GM21737 (cell line): ENCODE data around the gene TEX19.
A peak's percentile ranks its signal among the peaks of the same experiment; 100 is the strongest.
"Not testable (repeated sequence)": the region's sequence is repeated elsewhere in the genome, so short reads cannot be mapped to it uniquely, and the experiment has no call there.

Source experiments
- ATAC-seq: cut with Tn5 transposase; IDR thresholded peaks from one replicate; pipeline ENCODE4 v1.9.1; 2021; ENCODE audit warnings: mild to moderate bottlenecking, moderate library complexity; ENCODE audit not compliant: unreplicated experiment

The TEX19 gene

GRCh38 chr17:82353484-82353883, 5.6 kb upstream of the TEX19 start:
- no peak for ATAC-seq

- ATAC-seq = no peak
These were observed 4.2 kb upstream of the TEX19 start for GRCh38 chr17:82354804-82355308.

- ATAC-seq = no peak
These were observed 3.1 kb upstream of the TEX19 start for GRCh38 chr17:82355770-82356427.

DNA sequence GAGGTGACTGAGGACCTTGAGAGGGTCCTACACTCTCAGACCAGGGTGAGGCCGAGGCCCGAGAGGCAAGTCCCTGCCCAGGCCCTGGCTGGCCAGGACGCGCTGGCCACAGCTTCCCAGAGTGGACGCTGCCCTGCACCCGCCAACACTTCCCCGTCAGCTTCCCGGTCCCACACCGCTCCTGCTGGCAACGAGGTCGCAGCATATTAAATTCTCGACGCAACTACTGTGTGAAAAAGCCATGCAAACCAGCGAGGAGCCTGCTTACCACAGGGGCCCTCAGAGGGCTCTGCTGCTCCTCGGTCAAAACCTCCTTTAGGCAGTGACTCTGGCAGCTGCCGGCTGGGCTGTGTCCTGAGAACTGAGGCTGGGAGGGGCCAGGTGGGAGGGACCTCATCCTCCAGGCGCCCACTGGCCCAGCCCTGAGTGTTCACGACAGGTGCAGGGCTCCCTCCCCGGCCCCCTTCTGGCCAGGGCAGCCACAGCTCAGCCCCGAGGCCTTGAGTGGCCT, 2.1 kb upstream of the TEX19 start:
- ATAC-seq = no peak

GRCh38 chr17:82357394-82357793, 1.7 kb upstream of the TEX19 start:
- ATAC-seq = no peak

DNA sequence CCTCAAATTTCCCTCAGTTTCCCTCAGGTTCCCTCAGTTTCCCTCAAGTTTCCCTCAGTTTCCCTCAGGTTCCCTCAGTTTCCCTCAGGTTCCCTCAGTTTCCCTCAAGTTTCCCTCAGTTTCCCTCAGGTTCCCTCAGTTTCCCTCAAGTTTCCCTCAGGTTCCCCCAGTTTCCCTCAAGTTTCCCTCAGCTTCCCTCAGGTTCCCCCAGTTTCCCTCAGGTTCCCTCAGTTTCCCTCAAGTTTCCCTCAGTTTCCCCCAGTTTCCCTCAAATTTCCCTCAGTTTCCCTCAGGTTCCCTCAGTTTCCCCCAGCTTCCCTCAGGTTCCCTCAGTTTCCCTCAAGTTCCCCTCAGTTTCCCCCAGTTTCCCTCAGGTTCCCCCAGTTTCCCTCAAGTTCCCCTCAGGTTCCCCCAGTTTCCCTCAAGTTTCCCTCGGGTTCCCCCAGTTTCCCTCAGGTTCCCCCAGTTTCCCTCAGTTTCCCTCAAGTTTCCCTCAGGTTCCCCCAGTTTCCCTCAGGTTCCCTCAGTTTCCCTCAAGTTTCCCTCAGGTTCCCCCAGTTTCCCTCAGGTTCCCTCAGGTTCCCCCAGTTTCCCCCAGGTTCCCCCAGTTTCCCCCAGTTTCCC, 516 bp downstream of the TEX19 start:
- not testable (repeated sequence) for ATAC-seq

DNA sequence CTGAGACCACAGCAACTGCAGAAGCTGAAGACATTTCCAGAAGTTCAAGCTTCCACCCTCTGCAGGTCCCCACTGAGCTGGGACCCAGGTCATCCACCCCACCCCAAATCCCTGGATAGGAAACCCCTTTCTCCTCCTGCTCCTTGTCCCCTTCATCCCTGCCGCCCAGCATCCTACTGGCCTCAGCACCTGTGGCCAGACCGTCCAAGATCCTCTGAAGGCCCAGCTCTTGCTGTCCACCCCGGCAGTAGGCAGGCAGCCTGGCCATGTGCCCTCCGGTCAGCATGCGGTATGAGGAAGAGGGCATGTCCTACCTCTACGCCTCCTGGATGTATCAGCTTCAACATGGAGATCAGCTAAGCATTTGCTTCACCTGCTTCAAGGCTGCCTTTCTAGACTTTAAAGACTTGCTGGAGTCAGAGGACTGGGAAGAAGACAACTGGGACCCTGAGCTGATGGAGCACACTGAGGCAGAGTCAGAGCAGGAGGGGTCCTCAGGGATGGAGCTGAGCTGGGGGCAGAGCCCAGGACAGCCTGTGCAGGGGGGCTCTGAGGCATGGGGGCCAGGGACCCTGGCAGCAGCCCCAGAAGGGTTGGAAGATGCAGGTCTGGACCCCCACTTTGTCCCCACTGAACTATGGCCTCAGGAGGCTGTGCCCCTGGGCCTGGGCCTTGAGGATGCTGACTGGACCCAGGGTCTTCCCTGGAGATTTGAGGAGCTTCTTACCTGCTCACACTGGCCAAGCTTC, 3.0 kb downstream of the TEX19 start:
- no peak for ATAC-seq

GRCh38 chr17:82365606-82366295, 6.7 kb downstream of the TEX19 start:
- no peak for ATAC-seq

DNA sequence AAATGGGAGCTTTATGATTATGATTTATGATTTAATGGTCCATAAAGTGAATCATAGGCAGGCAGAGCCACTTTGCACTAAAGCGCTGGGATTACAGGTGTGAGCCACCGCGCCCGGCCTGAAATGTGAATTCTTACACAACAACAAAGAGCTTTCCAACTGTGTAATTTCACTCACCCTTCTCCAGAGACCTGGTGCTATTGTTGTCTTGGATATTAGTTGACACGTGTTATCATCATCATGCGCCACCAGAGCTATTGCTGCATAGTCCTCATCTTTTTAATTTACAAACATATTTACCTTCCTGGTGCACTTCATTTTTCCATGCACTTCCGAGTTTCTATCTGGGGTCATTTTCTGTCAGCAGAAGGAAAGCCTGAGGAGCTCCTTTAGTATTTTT, 7.7 kb downstream of the TEX19 start:
- no peak for ATAC-seq

DNA sequence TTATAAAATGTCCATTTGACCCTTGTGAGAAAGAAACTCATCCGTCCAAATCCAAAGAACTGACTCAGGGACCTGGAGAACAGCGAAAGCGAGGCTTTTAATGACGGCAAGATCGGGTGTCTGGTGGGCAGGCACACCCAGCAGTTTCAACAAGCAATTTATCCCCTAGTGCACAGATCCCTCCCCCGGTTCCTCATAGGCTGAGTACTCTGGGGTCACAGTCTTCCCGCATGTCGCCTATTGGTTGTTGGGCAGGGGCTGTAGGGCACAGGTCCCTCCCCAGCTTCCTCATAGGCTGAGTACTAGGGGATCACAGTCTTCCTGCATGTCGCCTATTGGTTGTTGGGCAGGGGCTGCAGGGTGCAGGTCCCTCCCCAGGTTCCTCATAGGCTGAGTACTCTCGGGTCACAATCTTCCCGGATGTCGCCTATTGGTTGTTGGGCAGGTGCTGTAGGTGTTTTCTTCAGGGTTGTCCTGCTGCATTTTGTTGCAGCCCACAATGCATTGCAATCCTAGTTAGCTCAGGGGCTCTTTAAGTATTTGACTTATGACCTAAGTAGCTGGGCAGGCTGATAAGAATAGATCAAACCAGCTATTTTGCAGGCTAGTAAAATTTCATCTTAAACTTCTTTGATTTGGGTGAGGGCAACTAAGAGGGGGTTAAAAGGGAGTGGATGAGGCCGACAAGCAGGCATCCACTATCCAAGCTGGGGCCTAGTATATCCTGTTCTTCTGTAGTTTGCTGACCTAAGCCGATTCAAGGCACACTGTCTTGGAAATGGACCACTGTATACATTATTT, 8.9 kb downstream of the TEX19 start:
- ATAC-seq = no peak

- no peak for ATAC-seq
These were observed 10.2 kb downstream of the TEX19 start for GRCh38 chr17:82369211-82369610.

DNA sequence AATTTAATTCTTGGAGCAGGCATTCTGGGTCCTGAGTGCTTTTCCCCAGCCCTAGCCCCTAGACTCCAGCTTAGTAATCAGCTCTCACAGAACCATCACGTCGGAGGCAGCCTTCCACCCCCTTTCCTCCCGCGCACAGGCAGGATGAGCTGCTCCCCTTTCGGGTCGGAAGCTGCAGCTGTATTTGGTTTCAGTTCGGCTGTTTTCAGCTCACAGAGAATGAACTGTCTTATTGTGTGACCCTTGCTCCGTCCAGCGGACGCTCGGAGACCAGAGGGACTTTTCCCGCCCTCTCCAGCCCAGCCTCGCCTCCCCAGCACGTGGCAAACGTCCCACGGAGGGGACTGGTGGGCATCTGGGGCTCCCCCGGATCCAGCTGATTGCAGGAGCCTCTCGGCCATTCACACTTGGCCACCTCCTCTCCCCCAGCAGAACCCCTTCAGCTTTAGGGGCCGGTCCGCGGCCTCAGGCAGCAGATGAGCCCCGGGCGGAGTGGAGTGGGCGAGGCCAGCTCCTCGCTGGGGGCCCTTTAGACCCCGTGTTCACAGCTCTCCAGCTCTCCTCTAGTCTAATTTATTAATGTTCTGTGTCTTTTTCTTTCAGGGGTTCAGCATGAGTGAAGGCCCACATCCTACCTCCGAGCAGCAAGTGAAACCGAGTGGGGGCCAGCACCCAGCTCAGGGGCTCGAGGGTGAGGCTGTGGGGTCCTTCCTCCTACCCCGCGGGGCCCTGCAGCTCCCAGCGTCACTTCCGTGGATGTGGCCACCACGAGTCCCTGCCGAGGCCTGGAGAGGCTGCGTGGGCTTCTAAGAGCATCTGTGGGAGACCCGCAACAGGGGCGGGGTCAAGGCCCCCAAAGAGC, 11.7 kb downstream of the TEX19 start:
- peak; percentile 65 for ATAC-seq

- ATAC-seq = no peak
These were observed 12.5 kb downstream of the TEX19 start, which contains the start of gene UTS2R for GRCh38 chr17:82371333-82372248. TSS of gene UTS2R (plus strand) at chr17:82371765. CDS start at chr17:82374325, 2,560 bp downstream.

GRCh38 chr17:82372249-82373071, 13.4 kb downstream of the TEX19 start:
- no peak for ATAC-seq

DNA sequence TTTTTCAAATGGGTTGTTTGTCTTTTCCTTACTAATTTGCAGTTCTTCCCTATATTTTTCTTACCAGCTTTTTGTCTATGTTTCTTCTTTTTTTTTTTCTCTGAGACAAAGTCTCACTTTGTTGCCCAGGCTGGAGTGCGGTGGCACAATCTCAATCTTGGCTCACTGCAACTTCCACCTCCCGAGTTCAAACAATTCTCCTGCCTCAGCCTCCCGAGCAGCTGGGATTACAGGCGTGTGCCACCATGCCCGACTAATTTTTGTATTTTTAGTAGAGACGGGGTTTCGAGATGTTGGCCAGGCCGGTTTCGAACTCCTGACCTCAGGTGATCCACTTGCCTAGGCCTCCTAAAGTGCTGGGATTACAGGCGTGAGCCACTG, 14.0 kb downstream of the TEX19 start:
- not testable (repeated sequence) for ATAC-seq

DNA sequence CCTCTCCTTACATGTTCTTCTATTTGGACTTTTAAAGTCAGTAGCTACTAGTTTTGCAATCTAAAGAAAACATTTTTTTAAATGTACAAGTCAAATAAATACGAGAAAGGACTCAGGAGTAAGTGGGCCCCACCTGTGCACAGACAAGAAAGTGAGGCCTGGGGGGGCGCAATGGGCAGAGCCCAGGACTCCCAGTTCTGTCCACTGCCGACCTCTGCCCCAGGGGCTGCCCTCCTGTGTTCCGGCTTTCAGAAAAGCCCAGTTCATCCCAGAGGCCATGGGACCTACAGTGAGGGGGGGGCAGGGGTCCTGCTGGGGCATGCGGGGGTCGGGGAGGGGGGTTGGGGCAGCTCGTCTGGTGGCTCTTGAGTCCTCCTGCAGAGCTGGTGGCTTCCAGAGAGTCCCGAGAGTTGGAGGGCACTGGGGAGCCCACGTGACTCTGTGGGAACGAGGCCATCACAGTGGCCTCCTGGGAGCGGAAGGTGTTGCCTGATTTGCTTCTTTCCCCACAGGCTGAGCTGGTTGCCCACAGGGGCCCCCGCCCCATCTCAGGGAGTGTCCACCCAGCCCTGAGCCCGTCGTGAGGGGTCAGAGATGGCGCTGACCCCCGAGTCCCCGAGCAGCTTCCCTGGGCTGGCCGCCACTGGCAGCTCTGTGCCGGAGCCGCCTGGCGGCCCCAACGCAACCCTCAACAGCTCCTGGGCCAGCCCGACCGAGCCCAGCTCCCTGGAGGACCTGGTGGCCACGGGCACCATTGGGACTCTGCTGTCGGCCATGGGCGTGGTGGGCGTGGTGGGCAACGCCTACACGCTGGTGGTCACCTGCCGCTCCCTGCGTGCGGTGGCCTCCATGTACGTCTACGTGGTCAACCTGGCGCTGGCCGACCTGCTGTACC, 14.9 kb downstream of the TEX19 start:
- no peak for ATAC-seq
